Upper lobe of left lung (tissue), 4 donors: ENCODE results near the gene CITED4.

Experiments used
- CTCF ChIP-seq, 6 experiments: fragments of 450-650 bp in 4 of 6; fragments of 200-600 bp in 2 of 6; sonication (generic) in 2 of 6; IDR thresholded peaks; one replicate each; pipeline ENCODE4 v1.5.1; 2016 to 2019; ENCODE audit warnings: antibody characterized with exemption in 6 of 6
- POLR2AphosphoS5 ChIP-seq, 2 donors: sonication (generic); formaldehyde crosslinking; IDR thresholded peaks; one replicate each; pipeline ENCODE4 v1.5.1; 2017; ENCODE audit warnings: antibody characterized with exemption in 2 of 2

- peak; percentile 78 to 90 (median 84) for TF ChIP-seq CTCF (IDR thresholded peaks at IDR 0.05)
- TF ChIP-seq POLR2AphosphoS5 (IDR thresholded peaks at IDR 0.05), result no peak
These were observed 13.5 kb downstream of the CITED4 start for GRCh38 chr1:40848530-40849189.
